COR-L47 (cell line): ENCODE results near the gene MTM1.

ENCODE experiments used
- DNase-seq: peaks from one replicate; lab custom pipeline; 2025; lab: John Stamatoyannopoulos, UW

Gene MTM1

DNA sequence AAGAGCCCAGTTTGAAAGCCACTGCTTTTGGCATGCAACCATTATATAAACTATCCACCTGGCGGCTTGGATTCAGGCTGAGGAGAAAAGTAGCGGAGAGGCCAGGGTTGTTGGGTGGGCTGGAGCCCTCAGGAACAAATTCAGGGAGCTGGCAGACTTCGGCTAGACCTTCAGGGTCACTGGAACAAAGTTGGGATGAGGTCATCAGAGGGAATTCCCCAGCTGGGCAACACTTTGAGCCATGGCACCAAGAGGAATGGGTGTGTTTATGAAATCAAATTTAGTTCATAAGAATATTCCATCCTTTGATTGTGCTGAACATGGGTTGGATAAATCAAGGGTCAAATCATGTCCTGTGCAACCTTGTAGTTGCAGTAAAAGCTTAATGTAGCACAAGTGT is 146.8 kb downstream of the MTM1 start:
- DNase-seq, result no peak

DNA sequence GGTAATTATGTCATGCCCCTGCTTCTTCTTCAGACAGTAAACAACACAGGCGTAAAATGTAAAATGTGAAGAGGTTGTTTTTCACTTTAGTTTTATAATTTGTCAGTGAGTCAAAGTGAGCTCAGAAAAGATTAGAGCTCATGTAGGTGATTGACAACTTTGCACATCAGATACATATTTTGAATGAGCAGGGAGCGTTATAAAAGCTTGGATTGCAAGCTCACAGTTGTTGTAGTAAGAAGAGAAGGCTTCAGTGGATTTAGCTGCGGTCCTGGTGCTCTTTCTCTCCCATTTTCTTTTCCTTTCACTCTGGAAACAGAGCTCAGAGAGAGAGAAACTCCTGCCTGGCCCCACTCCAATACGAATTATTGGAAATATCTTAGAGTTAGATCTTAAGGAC is 151.2 kb downstream of the MTM1 start:
- DNase-seq, result no peak
